ENCODE data around the gene IFRD2. TPM values are rescaled to one million over a fixed set of nuclear protein-coding genes. Genes with fewer than 3 reads are reported as not detected.

IFRD2 gene
- total RNA-seq, 1 experiment from 2014 or later, result 111 TPM

DNA sequence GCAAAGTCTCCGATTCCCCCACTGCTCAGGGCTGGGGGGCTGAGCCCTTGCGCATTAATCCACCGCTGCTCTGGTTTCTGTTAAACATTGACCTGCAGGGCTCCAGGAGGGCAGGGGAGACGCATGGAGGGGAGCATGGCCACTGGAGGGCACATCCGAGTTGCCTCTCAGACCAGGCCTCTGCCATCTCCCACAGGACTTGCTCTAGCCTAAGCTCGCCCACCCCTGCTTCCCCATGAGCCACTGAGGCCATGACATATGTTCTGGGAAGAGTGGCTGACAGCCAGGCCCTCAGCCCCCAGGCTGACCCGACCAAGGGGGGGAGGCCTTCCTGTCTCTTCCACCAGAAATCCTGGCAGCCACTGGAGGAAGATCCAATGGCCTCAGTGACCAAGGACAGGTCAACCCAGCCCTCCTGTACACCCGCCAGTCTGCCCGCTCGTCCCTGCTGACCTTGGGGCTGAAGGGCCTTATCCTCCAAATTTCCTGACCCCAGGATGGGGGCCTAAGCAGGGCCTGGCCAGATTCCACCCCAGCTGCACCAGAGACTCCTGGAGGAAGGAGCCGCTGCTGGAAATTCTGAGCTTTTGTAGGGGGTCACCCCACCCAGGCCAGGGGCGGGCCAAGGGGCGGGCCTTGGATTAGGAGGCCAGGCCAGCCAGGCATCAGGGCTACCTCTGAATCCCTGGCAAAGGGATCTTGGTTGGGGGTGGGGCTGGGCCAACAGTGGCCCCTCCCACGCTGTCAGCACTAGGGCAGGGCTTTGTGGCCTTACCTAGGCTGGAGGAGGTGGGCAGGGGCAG lies 11.0 kb upstream of the IFRD2 start, which contains the start of gene HYAL1:
Gene HYAL1 (minus strand): TSS at position 562 of the 803 bp plus-strand sequence. CDS start 618 bp downstream, outside the sequence.
- ChIA-PET POLR2A (no interaction called here), CTCF (no interaction called here)
- H3K36me3 ChIP-seq (ENCODE audit: control insufficient read depth, insufficient read depth, low read length), result no peaks in the 10 kb centered on the region
- BruUV-seq (replicated peaks), result no TSS peak
- no peak within 1 kb of the TSS for H3K27ac ChIP-seq (ENCODE audit: low read length)
- in situ Hi-C loops (cut with HindIII; ENCODE audit: low pct_unique_long_range_greater_than_20kb, low sequenced_read_pairs), result no loop called here
- H3K4me1 ChIP-seq (ENCODE audit: control insufficient read depth, insufficient read depth, low read length), result peaks cover 3% of the 10 kb centered on the region
- no peak within 1 kb of the TSS for H3K4me3 ChIP-seq (ENCODE audit: low read depth in 2 of 2, low read length in 2 of 2)
- no peaks in the 10 kb centered on the region for H3K9me3 ChIP-seq (ENCODE audit: control insufficient read depth, insufficient read depth, low read depth, low read length)
- no peak for DNase-seq (ENCODE audit: low read depth, low spot score)
- ATAC-seq, result no peak
- no peaks in the 10 kb centered on the region for H3K27me3 ChIP-seq (ENCODE audit: control insufficient read depth, insufficient read depth, low read length)
- intact Hi-C loops (cut with micrococcal nuclease; ENCODE audit: unreplicated experiment), result no loop called here
- TF ChIP-seq POLR2AphosphoS5 (IDR thresholded peaks at IDR 0.05; ENCODE audit: low read depth, low read length), result no peak
- no peak for TF ChIP-seq REST (IDR thresholded peaks at IDR 0.05; ENCODE audit: insufficient read depth in 1 of 2, low read depth in 2 of 2, low read length in 1 of 2)
- TF ChIP-seq TCF7L2 (IDR thresholded peaks at IDR 0.05; ENCODE audit: low read depth, low read length), result no peak
- TF ChIP-seq, protein P1, sequence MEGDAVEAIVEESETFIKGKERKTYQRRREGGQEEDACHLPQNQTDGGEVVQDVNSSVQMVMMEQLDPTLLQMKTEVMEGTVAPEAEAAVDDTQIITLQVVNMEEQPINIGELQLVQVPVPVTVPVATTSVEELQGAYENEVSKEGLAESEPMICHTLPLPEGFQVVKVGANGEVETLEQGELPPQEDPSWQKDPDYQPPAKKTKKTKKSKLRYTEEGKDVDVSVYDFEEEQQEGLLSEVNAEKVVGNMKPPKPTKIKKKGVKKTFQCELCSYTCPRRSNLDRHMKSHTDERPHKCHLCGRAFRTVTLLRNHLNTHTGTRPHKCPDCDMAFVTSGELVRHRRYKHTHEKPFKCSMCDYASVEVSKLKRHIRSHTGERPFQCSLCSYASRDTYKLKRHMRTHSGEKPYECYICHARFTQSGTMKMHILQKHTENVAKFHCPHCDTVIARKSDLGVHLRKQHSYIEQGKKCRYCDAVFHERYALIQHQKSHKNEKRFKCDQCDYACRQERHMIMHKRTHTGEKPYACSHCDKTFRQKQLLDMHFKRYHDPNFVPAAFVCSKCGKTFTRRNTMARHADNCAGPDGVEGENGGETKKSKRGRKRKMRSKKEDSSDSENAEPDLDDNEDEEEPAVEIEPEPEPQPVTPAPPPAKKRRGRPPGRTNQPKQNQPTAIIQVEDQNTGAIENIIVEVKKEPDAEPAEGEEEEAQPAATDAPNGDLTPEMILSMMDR (IDR thresholded peaks at IDR 0.05), result no peak; the same call in 1 of the 2 replicates
- TF ChIP-seq SIN3A (IDR thresholded peaks at IDR 0.05; ENCODE audit: borderline replicate concordance, insufficient read depth, low read depth, low read length), result no peak

GRCh38 chr3:50302095-50303012 lies 10.1 kb upstream of the IFRD2 start:
- BruUV-seq (replicated peaks), result no TSS peak
- TF ChIP-seq POLR2AphosphoS5 (IDR thresholded peaks at IDR 0.05; ENCODE audit: low read depth, low read length), result no peak
- no peak for TF ChIP-seq REST (IDR thresholded peaks at IDR 0.05; ENCODE audit: insufficient read depth in 1 of 2, low read depth in 2 of 2, low read length in 1 of 2)
- TF ChIP-seq, protein P1 (IDR thresholded peaks at IDR 0.05), result no peak
- no peak for TF ChIP-seq SIN3A (IDR thresholded peaks at IDR 0.05; ENCODE audit: borderline replicate concordance, insufficient read depth, low read depth, low read length)
- no peak for TF ChIP-seq TCF7L2 (IDR thresholded peaks at IDR 0.05; ENCODE audit: low read depth, low read length)
- POLR2A ChIA-PET, result no interaction called here

More at GRCh38 chr3:50302095-50303012, 10.1 kb upstream of the IFRD2 start:
- Histone ChIP-seq H3K4me3 (ENCODE audit: low read depth in 2 of 2, low read length in 2 of 2) (no peak overlapping the region), H3K27me3 (ENCODE audit: control insufficient read depth, insufficient read depth, low read length) (no peaks in the 10 kb centered on the region), H3K9me3 (ENCODE audit: control insufficient read depth, insufficient read depth, low read depth, low read length) (no peaks in the 10 kb centered on the region), H3K27ac (ENCODE audit: low read length) (no peak overlapping the region), H3K36me3 (ENCODE audit: control insufficient read depth, insufficient read depth, low read length) (no peaks in the 10 kb centered on the region), H3K4me1 (ENCODE audit: control insufficient read depth, insufficient read depth, low read length) (peaks cover 4% of the 10 kb centered on the region)
- ATAC-seq (no peak), DNase-seq (ENCODE audit: low read depth, low spot score) (no peak)
- intact Hi-C loops (cut with micrococcal nuclease; ENCODE audit: unreplicated experiment) (no loop called here), in situ Hi-C loops (cut with HindIII; ENCODE audit: low pct_unique_long_range_greater_than_20kb, low sequenced_read_pairs) (no loop called here)
- CTCF ChIA-PET, result no interaction called here

Measured in Panc1 (cell line).